ENCODE measurements around the gene HSPG2. TPM values are rescaled to one million over a fixed set of nuclear protein-coding genes. Genes with fewer than 3 reads are reported as not detected.

Gene HSPG2
- total and polyA plus RNA-seq, 2 of the 13 experiments (the other 11 are each of a cell fraction or from before 2014, with no cell fraction given) = 9.1 to 13.1 TPM

- TF ChIP-seq ZNF253 (CRISPR knock-in tag; IDR thresholded peaks at IDR 0.05; ENCODE audit: borderline replicate concordance) (no peak), PHB2 (IDR thresholded peaks at IDR 0.05; ENCODE audit: partially characterized antibody) (no peak), TBX3 (IDR thresholded peaks at IDR 0.05; ENCODE audit: borderline replicate concordance) (0 out of 2 replicates have a peak, but pooled peaks have one; percentile 26), POLR2AphosphoS5 (IDR thresholded peaks at IDR 0.05; ENCODE audit: low read depth, low read length) (no peak), NR2F2 (IDR thresholded peaks at IDR 0.05; ENCODE audit: borderline replicate concordance, low read depth) (no peak), PRDM15 (CRISPR knock-in tag; IDR thresholded peaks at IDR 0.05) (peak; percentile 98), STAG1 (CRISPR knock-in tag; IDR thresholded peaks at IDR 0.05) (no peak), TCF12 (IDR thresholded peaks at IDR 0.05) (no peak), TCF12 (CRISPR knock-in tag; IDR thresholded peaks at IDR 0.05) (no peak), SKI (IDR thresholded peaks at IDR 0.05; ENCODE audit: partially characterized antibody) (no peak), JUNB (CRISPR knock-in tag; IDR thresholded peaks at IDR 0.05; ENCODE audit: borderline replicate concordance) (no peak), ZSCAN12 (CRISPR knock-in tag; IDR thresholded peaks at IDR 0.05) (no peak), KDM6A (CRISPR knock-in tag; IDR thresholded peaks at IDR 0.05; ENCODE audit: low read depth) (no peak), MNT (IDR thresholded peaks at IDR 0.05) (no peak), ZNF788 (CRISPR knock-in tag; IDR thresholded peaks at IDR 0.05; ENCODE audit: borderline replicate concordance) (no peak; the same call in 1 of the 2 replicates), MEIS1 (CRISPR knock-in tag; IDR thresholded peaks at IDR 0.05; ENCODE audit: borderline replicate concordance) (no peak), FOXM1 (CRISPR knock-in tag; IDR thresholded peaks at IDR 0.05) (no peak), KAT8 (CRISPR knock-in tag; IDR thresholded peaks at IDR 0.05) (0 out of 2 replicates have a peak, but pooled peaks have one; percentile 17), ZFY (CRISPR knock-in tag; IDR thresholded peaks at IDR 0.05) (peak; percentile 71), ZSCAN5A (CRISPR knock-in tag; IDR thresholded peaks at IDR 0.05; ENCODE audit: borderline replicate concordance) (no peak), ZMYM3 (CRISPR knock-in tag; IDR thresholded peaks at IDR 0.05) (peak; percentile 12; the same call in 1 of the 2 replicates), ZNF224 (CRISPR knock-in tag; IDR thresholded peaks at IDR 0.05) (no peak)
- TF ChIP-seq, protein P1, sequence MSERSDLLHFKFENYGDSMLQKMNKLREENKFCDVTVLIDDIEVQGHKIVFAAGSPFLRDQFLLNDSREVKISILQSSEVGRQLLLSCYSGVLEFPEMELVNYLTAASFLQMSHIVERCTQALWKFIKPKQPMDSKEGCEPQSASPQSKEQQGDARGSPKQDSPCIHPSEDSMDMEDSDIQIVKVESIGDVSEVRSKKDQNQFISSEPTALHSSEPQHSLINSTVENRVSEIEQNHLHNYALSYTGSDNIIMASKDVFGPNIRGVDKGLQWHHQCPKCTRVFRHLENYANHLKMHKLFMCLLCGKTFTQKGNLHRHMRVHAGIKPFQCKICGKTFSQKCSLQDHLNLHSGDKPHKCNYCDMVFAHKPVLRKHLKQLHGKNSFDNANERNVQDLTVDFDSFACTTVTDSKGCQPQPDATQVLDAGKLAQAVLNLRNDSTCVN (CRISPR knock-in tag; IDR thresholded peaks at IDR 0.05; ENCODE audit: borderline replicate concordance) = no peak
Observed at GRCh38 chr1:21937372-21938121, 437 bp upstream of the HSPG2 start (continued).
